ENCODE results near the gene RPS6KL1.

DNA sequence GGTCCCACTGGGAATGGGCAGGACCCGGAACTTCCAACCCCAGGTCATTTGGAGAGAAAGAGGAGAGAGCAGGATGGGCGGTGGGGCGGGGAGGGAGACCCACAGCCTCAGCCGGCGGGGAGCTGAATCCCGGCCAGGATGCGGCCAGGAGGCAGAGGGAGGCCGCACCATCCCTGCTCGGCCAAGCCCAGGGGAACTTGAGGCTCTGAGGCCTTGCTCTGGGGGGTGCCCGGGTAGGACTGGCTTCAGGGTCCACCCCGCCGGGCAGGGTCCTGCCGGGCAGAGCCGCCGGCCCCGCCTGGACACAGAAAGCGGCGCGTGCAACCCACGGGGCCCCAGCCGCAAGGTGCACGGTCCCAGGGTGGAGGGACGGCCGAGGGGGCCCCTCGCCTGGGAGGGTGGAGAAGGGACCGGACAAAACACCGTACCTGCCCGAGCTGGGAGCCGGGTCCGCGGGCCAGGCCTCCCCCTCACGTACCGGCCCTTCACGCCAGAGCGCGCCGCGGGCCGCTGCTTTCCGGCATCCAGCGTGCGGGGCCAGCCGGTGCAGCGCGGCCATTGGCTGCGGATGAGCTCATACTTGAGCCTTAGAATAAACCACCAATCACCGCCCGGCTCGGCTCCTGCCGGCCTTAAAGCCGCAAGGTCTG lies at the start of gene RPS6KL1:
- TF ChIP-seq, protein P1, sequence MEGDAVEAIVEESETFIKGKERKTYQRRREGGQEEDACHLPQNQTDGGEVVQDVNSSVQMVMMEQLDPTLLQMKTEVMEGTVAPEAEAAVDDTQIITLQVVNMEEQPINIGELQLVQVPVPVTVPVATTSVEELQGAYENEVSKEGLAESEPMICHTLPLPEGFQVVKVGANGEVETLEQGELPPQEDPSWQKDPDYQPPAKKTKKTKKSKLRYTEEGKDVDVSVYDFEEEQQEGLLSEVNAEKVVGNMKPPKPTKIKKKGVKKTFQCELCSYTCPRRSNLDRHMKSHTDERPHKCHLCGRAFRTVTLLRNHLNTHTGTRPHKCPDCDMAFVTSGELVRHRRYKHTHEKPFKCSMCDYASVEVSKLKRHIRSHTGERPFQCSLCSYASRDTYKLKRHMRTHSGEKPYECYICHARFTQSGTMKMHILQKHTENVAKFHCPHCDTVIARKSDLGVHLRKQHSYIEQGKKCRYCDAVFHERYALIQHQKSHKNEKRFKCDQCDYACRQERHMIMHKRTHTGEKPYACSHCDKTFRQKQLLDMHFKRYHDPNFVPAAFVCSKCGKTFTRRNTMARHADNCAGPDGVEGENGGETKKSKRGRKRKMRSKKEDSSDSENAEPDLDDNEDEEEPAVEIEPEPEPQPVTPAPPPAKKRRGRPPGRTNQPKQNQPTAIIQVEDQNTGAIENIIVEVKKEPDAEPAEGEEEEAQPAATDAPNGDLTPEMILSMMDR (conservative IDR thresholded peaks at IDR 0.05; ENCODE audit: low read depth in 2 of 2), result no peak
- TF ChIP-seq REST (IDR thresholded peaks at IDR 0.05; ENCODE audit: unreplicated experiment), result no peak
